Mesendoderm (in vitro differentiated cells): Measurements from ENCODE around the gene NEO1.

ENCODE experiments used
- DNase-seq: peaks from one replicate; pipeline ENCODE4 v3.0.0; 2013
- H2AK5ac ChIP-seq: 2 replicates; pipeline ENCODE4 v1.6.1; 2013; ENCODE audit warnings: low read length, inconsistent platforms
- H2BK120ac ChIP-seq: 2 replicates; pipeline ENCODE4 v1.6.1; 2013; ENCODE audit warnings: low read depth, mild to moderate bottlenecking, low read length, moderate library complexity, mixed read lengths
- H2BK15ac ChIP-seq: replicated peaks from 2 replicates; pipeline ENCODE4 v1.6.1; 2013; ENCODE audit warnings: low read depth, mild to moderate bottlenecking, moderate library complexity
- H2BK5ac ChIP-seq: 2 replicates; pipeline ENCODE4 v1.6.1; 2013; ENCODE audit warnings: low read length, inconsistent platforms
- H3K18ac ChIP-seq: 2 replicates; pipeline ENCODE4 v1.6.1; 2013; ENCODE audit warnings: mild to moderate bottlenecking, low read length, mixed read lengths
- H3K23ac ChIP-seq: one replicate; pipeline ENCODE4 v1.6.1; 2013; ENCODE audit warnings: low read length
- H3K27ac ChIP-seq: 2 replicates; pipeline ENCODE4 v1.5.1; 2013; ENCODE audit warnings: low read depth, mild to moderate bottlenecking, inconsistent platforms, low read length, moderate library complexity
- H3K27me3 ChIP-seq: 2 replicates; pipeline ENCODE4 v1.6.1; 2013; ENCODE audit warnings: low read length, control low read depth, mild to moderate bottlenecking, inconsistent platforms; ENCODE audit not compliant: insufficient read depth, poor library complexity
- H3K36me3 ChIP-seq: 2 replicates; pipeline ENCODE4 v1.6.1; 2013; ENCODE audit warnings: low read length, inconsistent platforms; ENCODE audit not compliant: control insufficient read depth, insufficient read depth
- H3K4ac ChIP-seq: one replicate; pipeline ENCODE4 v1.6.1; 2013; ENCODE audit warnings: low read depth, mild to moderate bottlenecking, low read length, moderate library complexity
- H3K4me1 ChIP-seq: 2 replicates; pipeline ENCODE4 v1.6.1; 2013; ENCODE audit warnings: low read depth, low read length, inconsistent platforms; ENCODE audit not compliant: control insufficient read depth
- H3K4me2 ChIP-seq: 2 replicates; pipeline ENCODE4 v1.6.1; 2013; ENCODE audit warnings: low read length
- H3K4me3 ChIP-seq: 2 replicates; pipeline ENCODE4 v1.5.1; 2013; ENCODE audit warnings: mild to moderate bottlenecking, low read length
- H3K56ac ChIP-seq: one replicate; pipeline ENCODE4 v1.6.1; 2013; ENCODE audit warnings: low read length
- H3K79me1 ChIP-seq: 2 replicates; pipeline ENCODE4 v1.6.1; 2013; ENCODE audit warnings: low read length, inconsistent platforms
- H3K79me2 ChIP-seq: 2 replicates; pipeline ENCODE4 v1.6.1; 2013; ENCODE audit warnings: mild to moderate bottlenecking, low read length; ENCODE audit not compliant: control insufficient read depth, insufficient read depth
- H3K9ac ChIP-seq: 2 replicates; pipeline ENCODE4 v1.6.1; 2013; ENCODE audit warnings: low read length, inconsistent platforms
- H4K5ac ChIP-seq: one replicate; pipeline ENCODE4 v1.6.1; 2013; ENCODE audit warnings: low read length
- H4K8ac ChIP-seq: one replicate; pipeline ENCODE4 v1.6.1; 2013; ENCODE audit warnings: low read depth, mild to moderate bottlenecking, control low read depth, low read length, moderate library complexity
- WGBS: extraction: QIAGEN DNeasy Blood & Tissue Kit; methylation state at CpG from one replicate; pipeline ENCODE4 v1.1.7; 2013; ENCODE audit warnings: low lambda C conversion rate, missing lambda C conversion rate; ENCODE audit not compliant: insufficient coverage; ENCODE audit errors: extremely low coverage; 5-methylcytosine and 5-hydroxymethylcytosine counted together

NEO1 gene

DNA sequence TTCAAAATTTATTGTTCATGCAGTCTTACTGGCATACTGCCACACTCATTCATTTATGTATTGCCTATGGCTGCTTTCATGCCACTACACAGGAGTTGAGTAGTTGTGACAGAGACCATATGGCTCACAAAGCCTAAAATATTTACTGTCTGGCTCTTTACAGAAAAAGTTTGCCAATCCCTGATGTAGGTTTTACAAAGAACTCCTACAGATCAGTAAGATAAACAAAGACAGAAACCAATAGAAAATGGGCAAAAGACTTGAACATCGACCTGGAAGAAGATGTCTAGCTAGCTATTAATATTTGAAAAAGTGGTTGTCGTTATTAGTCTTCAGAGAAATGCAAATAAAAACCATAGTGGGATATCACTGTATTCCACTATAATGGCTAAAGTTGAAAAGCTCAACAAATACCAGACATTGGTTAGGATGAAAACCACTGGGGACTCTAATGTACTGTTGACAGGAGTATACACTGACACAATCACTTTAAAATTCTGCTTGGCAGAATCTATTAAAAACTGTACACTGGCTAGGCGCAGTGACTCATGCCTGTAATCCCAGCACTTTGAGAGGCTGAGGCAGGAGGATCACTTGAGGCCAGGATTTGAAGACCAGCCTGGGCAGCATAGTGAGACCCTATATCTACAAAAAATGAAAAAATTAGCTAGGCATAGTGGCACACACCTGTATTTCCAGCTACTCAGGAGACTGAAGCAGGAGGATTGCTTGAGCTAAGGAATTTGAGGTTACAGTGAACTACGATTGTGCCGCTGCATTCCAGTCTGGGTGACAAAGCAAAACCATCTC, 87.7 kb downstream of the NEO1 start:
- DNase-seq, result no peak
- no peaks in the 10 kb centered on the region for H3K79me1 ChIP-seq
- H3K27ac ChIP-seq, result no peak overlapping the region

DNA sequence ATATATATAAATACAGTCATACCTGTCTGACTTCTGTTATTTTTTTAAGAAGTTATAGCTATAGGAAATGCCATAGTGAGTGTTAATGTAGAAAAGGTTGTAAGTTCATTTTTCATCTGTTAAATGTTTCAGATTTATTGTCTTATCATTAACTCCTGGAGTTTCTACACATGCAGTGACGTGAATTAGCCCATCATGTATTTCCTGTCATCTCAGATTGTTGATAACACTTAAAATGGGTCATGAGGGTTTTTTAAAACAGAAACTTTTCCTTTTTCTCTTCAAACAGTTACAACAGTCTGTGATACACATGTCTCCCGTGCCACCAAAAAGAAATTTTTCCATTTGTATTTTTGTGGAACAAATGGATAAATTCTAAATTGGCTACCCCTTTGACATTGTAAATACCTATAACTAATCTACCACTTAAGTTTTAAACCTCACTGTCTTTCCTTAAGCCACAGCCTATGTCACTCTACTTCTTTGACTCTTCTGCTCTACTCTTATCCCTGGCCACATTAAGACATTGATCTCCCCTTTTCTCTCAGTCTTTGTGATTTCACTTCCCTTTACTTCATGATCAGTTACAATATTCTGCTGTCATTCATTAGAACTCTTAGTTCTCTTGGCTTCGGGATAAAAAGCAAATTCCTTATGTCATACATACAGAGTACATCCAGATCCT, 89.1 kb downstream of the NEO1 start:
- no peaks in the 10 kb centered on the region for H3K79me2 ChIP-seq
- no peak overlapping the region for H3K27ac ChIP-seq
- H3K9ac ChIP-seq, result no peak overlapping the region
- no peak overlapping the region for H3K4me3 ChIP-seq
- H2BK120ac ChIP-seq, result no peak overlapping the region
- H3K18ac ChIP-seq, result no peak overlapping the region
- no peak overlapping the region for H3K56ac ChIP-seq
- H4K8ac ChIP-seq, result no peak overlapping the region
- H3K4ac ChIP-seq, result no peak overlapping the region
- no peak overlapping the region for H2BK15ac ChIP-seq
- no peak overlapping the region for H2BK5ac ChIP-seq
- H3K23ac ChIP-seq, result no peak overlapping the region
- no peak overlapping the region for H2AK5ac ChIP-seq
- no peaks in the 10 kb centered on the region for H3K4me1 ChIP-seq
- no peaks in the 10 kb centered on the region for H3K27me3 ChIP-seq
- H3K36me3 ChIP-seq, result no peaks in the 10 kb centered on the region
- WGBS, result no CpG with 5 or more reads among the region's 3 CpGs
- no peak overlapping the region for H3K4me2 ChIP-seq
- H3K79me1 ChIP-seq, result no peaks in the 10 kb centered on the region
- H4K5ac ChIP-seq, result no peak overlapping the region
- DNase-seq, result no peak

More for the DNA sequence above, 87.7 kb downstream of the NEO1 start:
- no peak overlapping the region for H4K5ac ChIP-seq
- no peak overlapping the region for H3K23ac ChIP-seq
- WGBS, result no CpG with 5 or more reads among the region's 5 CpGs
- no peak overlapping the region for H2BK120ac ChIP-seq
- no peaks in the 10 kb centered on the region for H3K79me2 ChIP-seq
- H3K18ac ChIP-seq, result no peak overlapping the region
- no peaks in the 10 kb centered on the region for H3K4me1 ChIP-seq
- no peak overlapping the region for H3K4me2 ChIP-seq
- no peak overlapping the region for H3K9ac ChIP-seq
- no peak overlapping the region for H4K8ac ChIP-seq
- H3K56ac ChIP-seq, result no peak overlapping the region
- H2BK15ac ChIP-seq, result no peak overlapping the region
- H3K4ac ChIP-seq, result no peak overlapping the region
- H3K27me3 ChIP-seq, result no peaks in the 10 kb centered on the region
- no peak overlapping the region for H3K4me3 ChIP-seq
- H2AK5ac ChIP-seq, result no peak overlapping the region
- H3K36me3 ChIP-seq, result no peaks in the 10 kb centered on the region
- no peak overlapping the region for H2BK5ac ChIP-seq

DNA sequence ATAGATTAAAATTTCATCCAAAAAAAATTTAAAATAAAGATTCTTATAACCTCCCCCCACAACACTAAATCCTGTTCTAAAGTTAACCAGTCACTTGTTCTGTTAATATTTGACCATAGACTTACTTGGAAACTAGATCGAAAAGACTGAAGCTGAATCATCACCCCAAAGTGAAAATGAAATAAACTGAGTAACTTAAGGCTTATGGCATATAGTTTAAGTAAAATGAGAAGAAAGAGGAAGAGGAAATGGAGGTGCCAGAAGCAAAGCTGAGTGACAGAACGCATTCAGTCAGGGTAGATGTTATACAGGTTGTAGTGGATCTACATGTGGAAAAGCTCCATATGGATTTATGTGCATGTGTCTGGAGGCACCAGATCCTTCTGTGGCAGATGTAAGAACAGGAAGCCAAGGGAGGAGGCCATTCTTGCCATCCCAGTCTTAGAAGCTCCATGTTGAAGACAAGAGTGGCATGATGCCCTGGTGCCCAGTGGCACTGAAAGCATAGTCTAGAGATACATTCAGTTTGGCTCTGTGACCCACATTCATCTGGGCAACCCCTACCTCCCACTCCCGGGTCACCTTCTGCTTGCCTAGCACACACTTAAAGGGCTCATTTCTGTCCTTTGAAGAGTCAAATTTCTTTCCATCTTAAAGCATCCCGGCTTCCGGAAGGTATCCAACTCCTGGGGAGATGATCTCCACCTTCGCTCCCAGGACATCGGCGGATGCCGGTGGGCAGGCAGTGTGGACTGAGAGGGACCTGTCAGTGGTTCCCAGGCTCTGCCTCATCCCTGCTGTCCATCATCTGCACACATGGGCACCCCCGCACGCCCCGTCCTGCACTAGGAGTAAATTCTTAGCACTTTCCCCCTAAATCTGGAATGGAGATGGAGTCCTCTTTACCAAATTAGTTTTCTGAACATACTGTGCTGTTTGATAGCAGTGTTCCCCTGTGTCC, 90.8 kb downstream of the NEO1 start:
- Histone ChIP-seq H3K36me3 (no peaks in the 10 kb centered on the region), H3K4me2 (no peak overlapping the region), H3K79me1 (no peaks in the 10 kb centered on the region), H3K79me2 (no peaks in the 10 kb centered on the region), H3K27ac (no peak overlapping the region), H3K23ac (no peak overlapping the region), H3K4me3 (no peak overlapping the region), H3K27me3 (no peaks in the 10 kb centered on the region), H3K4me1 (no peaks in the 10 kb centered on the region), H2AK5ac (no peak overlapping the region), H2BK15ac (no peak overlapping the region), H3K9ac (no peak overlapping the region), H4K5ac (no peak overlapping the region), H4K8ac (no peak overlapping the region), H2BK5ac (no peak overlapping the region), H3K4ac (no peak overlapping the region), H2BK120ac (no peak overlapping the region), H3K56ac (no peak overlapping the region), H3K18ac (no peak overlapping the region)
- WGBS, result no CpG with 5 or more reads among the region's 12 CpGs
- no peak for DNase-seq

DNA sequence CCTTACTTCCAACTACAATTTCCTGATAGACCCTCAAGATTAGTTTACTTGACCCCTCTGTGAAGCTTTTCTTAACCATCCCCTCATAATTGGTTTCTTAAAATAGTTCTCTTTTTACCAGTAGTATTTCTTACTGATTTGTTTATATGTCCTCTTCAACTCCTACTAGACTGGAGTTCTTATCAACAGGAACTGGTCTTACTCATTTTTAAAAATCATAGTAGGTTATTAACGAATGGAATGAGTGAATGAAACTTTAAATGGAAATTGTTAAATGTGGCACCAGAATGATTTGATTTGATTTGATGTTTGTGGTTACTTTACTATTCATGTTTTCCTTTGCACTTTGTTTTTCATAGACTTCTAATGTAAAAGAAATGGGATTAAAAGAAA, 91.5 kb downstream of the NEO1 start:
- WGBS, result 100% methylated on average over 1 of the region's 1 CpG
- Histone ChIP-seq H2BK5ac (no peak overlapping the region), H3K4me2 (no peak overlapping the region), H3K79me2 (no peaks in the 10 kb centered on the region), H3K56ac (no peak overlapping the region), H3K9ac (no peak overlapping the region), H3K23ac (no peak overlapping the region), H3K36me3 (no peaks in the 10 kb centered on the region), H3K27ac (no peak overlapping the region), H4K5ac (no peak overlapping the region), H2BK120ac (no peak overlapping the region), H3K4me1 (no peaks in the 10 kb centered on the region), H3K4ac (no peak overlapping the region), H3K27me3 (no peaks in the 10 kb centered on the region), H2AK5ac (no peak overlapping the region), H3K18ac (no peak overlapping the region), H4K8ac (no peak overlapping the region), H3K4me3 (no peak overlapping the region), H3K79me1 (no peaks in the 10 kb centered on the region), H2BK15ac (no peak overlapping the region)
- no peak for DNase-seq

DNA sequence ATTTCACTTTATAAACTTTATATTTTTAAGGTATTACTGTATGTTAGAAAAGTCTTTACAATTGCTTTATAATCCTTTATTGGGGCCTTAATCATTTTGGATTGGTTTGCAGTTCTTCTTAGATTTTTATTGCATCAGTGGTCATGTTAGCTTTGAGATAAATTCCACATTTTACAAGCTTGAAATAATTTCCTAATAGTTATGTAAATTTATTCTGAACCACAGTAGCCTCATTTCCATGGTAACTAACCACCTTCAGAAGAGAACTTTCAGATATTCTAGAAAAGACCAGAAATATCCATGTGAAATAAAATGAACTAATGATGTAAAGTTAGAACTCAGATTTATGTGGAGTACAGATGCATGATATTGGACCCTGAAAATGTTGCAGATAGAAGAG, 94.2 kb downstream of the NEO1 start:
- Histone ChIP-seq H3K79me2 (no peaks in the 10 kb centered on the region), H3K27ac (no peak overlapping the region), H3K4me2 (no peak overlapping the region), H2AK5ac (no peak overlapping the region), H4K5ac (no peak overlapping the region), H3K18ac (no peak overlapping the region), H2BK15ac (no peak overlapping the region), H3K4me3 (no peak overlapping the region), H3K79me1 (no peaks in the 10 kb centered on the region), H3K4ac (no peak overlapping the region), H3K56ac (no peak overlapping the region), H3K23ac (no peak overlapping the region), H2BK5ac (no peak overlapping the region), H4K8ac (no peak overlapping the region), H3K36me3 (no peaks in the 10 kb centered on the region), H3K4me1 (no peaks in the 10 kb centered on the region), H3K27me3 (no peaks in the 10 kb centered on the region), H3K9ac (no peak overlapping the region), H2BK120ac (no peak overlapping the region)
- no peak for DNase-seq
